8988T (cell line): Measurements from ENCODE around the gene OLFM1.
"Not testable (repeated sequence)": the region's sequence is repeated elsewhere in the genome, so short reads cannot be mapped to it uniquely, and the experiment has no call there.

Experiments
- DNase-seq: peaks from one replicate; pipeline ENCODE4 v3.0.0; 2011

The OLFM1 gene

DNA sequence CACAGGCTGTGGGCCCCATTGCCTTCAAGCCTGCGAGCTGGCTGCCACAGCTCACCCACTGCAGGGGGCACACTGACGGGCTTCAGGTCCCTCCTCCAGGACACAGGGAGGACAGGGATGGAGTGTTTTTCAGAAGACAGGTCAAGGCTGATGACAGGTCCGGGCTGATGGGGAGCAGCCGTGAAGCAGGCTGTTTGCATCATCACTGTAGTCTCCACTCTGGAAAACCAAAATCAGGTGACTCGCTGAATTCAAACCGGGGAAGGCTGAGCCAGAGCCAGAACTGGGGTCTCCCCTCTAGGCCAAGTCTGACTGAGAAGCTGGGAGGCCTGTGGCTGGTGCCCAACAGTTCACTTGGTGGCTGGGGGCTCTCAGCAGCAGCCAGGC, 48.5 kb downstream of the OLFM1 start:
- DNase-seq, result no peak

DNA sequence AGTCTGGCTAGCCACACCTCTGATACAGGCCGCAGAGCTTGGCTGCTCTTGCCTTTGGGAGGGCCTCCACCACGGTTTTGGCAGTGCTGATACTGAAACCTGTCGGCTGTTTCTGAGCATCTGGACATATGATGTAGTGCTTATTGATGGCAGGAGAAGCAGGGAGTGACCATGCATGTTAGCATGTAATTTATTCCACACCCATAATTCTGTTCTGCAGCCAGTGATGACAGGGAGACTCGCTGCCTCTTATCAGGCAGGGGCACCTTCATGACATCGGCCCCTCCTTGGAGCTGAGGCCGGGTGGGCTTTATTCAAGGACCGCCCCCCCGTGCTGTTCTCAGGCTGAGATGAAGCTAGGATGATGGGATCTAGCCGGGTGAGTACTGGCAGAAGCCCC, 49.0 kb downstream of the OLFM1 start:
- no peak for DNase-seq

DNA sequence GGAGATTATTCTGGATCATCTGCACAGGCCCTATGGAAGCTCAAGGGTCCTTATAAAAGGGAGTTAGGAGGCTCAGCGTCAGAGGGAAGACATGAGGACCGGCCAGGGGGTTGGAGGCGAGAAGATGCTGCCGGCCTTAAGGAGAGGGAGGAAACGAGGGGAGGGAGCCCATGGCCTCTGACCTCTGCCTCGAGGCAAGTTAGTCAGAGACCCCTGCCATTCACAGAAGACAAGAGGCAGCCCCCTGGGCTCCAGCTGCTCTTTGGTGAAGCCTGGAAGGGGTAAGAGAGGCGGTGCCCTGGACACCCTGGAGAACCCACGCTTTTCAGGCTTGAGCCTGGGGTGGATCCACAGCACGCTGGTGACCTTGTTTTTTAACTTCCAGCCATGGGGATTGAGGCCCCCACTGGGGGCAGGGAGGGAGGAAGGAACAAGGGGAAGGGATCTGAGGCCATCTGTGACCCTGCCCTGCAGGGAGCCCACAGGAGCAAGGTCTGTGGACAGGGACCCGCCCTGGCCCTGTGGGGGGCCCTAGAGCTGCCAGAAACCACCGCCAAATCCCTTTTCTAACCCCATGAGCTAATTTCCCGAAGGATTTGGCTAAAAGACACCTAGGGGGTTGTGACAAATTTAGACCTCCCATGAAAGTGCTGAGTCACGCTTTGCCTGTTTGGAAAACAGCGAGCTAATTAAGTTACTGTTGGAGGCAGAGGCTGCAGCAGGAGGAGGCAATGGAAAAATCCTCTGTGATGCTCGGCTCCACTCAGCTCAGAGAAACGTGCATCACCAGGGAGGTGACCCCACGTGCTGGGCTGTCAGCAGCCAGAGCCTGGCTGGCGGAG, 49.7 kb downstream of the OLFM1 start:
- no peak for DNase-seq

DNA sequence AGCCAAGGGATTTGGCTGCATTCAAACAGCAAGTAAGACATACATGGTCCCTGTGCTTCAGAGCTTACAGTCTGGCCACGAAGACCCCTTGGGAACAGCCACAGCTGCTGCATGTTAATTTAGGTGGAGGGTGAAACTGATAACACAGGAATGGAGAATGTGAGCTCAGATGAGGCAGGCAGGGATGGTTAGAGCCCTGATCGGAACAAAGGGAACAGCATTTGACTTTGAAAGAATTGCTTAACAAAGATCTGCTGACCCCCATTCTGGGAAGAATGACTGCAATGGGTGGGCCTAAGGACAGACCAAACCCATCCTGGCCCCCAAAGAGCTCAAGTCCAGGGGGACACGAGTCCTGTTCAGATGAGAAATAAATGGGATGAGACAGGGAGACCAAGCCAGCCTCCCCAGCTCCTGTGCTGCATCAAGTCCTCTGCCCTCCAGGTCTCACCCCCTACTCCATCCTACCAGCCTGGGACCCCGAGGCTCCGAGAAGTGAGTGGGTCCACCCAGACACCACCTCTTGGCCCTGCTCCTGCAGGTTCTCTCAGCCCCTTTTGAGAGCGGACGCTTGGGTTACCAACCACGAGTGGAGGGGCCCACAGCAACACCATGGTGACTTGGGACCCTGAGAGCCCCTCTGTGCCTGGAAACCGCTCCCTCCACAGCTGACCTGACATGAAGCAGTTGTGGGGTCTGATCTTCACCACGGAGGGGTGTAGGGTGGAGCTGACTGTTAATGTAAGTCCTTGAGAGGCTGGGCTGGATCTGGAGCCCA, 50.8 kb downstream of the OLFM1 start:
- no peak for DNase-seq

- no peak for DNase-seq
Observed at GRCh38 chr9:135139366-135139959, 52.0 kb downstream of the OLFM1 start.

DNA sequence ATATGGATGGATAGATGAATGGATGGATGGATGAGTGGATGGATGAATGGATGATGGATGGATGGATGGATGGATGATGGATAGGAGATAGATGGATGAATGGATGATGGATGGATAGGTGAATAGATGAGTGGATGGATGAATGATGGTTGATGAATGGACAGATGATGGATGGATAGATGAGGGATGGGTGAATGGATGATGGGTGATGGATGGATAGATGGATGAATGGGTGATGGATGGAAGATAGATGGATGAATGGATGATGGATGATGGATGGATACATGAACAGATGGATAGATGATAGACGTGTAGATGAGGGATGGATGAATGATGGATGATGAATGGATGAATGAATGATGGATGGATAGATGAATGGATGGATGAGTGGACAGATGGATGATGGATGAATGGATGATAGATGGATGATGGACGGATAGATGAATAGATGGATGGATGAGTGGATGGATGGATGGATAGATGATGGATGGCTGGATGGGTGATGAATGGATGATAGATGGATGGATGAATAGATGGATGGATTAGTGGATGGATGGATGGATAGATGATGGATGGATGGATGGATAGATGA, 53.8 kb downstream of the OLFM1 start:
- DNase-seq, result no peak

GRCh38 chr9:135144581-135145170, 57.2 kb downstream of the OLFM1 start:
- DNase-seq, result no peak

- DNase-seq, result no peak
Observed at GRCh38 chr9:135145312-135145711, 57.8 kb downstream of the OLFM1 start.

DNA sequence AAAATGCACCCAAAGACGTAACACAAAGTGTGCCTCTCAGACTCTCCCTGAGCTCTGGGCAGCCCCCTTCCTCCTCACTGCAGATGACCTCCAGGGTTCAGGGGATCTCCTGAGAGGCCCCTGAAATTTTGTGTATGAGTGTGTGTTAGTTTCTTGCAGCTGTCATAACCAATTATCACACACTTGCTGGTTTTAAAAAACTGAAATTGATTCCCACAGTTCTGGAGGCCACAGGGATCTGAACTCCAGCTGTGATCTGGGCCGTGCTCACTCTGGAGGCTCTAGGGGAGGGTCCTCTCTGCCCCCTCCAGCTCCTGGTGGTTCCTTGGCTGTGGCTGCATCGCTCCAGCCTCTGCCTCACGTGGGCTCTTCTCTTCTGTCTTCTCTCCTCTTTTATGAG, 58.8 kb downstream of the OLFM1 start:
- no peak for DNase-seq

DNA sequence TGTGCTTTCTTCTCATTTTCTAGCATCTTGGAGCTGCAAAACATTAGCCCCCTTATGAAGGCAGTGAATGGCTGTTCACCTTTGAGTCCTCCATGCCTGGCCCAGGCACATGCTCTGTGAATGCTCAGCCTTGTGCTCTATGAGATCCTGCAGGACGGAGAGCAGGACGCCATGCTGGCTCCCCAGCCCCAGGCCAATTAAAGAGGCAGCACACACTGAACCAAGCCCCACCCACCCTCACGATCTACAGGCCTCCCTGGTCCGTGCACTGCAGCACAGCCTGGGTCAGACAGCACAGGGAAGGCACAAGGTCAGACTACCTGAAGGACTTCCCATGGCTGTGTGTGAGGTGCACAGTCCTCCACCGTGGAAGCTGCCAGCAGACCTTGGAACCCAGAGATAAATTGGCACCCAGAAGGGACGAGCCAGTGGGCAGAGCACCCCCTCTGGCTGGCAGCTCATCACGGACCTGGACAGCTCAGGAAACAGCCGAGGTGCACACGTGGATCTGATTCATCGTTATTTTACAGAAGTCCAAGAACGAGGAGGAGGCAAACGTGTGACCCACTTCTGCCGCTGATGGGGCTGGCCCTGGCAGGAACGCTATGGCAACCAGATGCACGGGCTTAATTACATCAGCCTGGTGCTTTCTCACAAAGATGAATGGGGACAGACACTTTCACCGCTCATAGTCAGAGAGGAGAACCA, 59.5 kb downstream of the OLFM1 start:
- DNase-seq, result no peak

DNA sequence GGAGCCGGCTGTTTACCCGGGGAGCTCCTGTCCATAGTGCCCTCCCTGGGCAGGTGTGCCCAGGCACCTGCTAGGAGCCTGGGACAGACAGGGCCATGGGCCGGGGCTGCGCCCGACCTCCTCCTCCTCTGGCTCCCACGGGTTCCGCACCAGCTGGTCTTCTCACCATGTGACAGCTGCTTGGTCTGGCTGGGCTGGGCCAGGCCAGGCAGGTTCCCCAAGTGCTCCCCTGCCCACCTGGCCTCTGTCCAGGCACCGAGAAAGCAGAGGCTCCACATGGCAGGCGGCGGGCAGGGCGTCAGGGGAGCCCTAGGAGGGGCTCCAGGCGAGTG, 60.0 kb downstream of the OLFM1 start:
- no peak for DNase-seq

GRCh38 chr9:135147938-135148337, 60.5 kb downstream of the OLFM1 start:
- DNase-seq, result no peak

GRCh38 chr9:135148386-135148785, 60.9 kb downstream of the OLFM1 start:
- DNase-seq, result no peak

GRCh38 chr9:135149901-135150300, 62.4 kb downstream of the OLFM1 start:
- not testable (repeated sequence) for DNase-seq

GRCh38 chr9:135150981-135151380, 63.5 kb downstream of the OLFM1 start:
- DNase-seq, result no peak

DNA sequence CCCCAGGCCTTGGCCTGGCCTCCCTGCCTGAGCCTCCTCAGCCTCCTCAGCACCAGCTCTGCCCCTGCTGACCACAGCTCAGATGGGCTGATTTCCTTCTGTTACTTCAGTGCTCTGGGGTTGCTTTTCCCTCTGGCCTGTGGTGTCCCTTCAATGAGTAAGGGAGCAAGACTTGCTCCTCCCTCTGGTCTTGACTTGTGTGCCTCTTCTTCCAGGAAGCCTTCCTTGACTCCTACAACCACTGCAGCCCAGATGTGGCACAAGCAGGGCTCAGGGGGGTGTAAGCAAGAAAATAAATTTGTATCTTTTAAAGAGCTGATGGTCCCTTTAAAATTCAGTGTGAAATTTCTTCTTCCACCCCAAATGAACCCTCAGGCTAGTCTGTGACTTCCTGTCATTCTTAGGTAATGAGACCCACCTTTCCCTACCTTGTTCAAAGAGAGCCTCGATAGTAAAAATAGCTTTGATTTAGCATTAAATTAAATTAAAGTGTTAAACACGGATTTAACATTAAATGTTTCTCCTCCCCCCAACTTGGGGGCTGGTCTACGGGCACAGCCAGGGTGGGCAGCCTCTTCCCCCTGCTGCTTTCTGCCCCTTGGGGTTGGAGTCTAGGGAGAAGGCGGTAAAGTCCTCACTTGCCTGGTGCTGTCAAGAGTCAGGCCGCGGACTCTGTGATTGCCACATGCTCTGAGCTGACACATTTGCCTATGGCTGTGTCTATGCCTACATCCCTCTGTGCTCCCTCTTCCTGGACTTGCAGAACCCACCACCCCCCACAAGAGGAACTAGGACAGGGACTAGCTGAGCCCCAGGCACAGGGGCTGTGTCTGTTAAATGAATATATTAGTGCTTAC, 64.5 kb downstream of the OLFM1 start:
- DNase-seq, result no peak

DNA sequence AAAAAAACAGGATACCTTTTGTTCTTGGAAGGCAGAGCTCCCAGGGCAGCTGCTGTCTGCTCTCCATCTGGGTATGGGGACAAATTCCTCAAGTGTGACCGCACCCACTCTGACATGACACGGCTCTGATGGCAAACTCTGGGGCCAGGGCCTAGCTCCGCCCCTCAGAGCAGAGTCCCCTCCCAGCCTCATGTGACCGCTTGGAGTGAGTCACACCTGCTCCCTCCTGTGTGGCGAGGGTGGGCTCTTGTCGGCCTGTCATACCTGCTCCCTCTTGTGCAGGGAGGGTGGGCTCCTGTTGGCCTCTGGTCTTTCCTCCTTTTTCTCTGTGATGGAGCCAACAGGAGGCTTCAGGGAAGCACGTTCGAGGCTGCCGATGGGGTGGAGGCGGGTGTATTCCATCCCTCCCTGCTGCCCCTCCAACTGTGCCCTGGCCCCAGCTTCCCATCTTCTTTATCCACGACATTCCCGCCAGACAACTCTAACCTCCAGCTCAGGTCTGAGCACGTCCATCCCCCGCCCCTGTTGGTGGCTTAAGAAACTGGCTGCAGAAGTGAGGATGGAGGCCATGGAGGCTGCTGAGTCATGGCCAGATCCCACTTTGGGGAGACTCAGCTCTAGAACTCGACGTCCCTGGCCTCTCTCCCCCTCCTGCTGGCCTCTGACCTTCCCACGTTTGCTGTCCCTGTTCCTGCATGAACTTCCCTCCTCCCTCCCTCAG, 65.3 kb downstream of the OLFM1 start:
- DNase-seq, result peak; percentile 37

GRCh38 chr9:135154050-135154615, 66.7 kb downstream of the OLFM1 start:
- DNase-seq, result no peak

GRCh38 chr9:135155396-135155795, 67.9 kb downstream of the OLFM1 start:
- no peak for DNase-seq
